Stimulated activated memory B cell treated with anti-CD40 and anti-IgM and Interleukin-4, amounts not matched to agents 10 μg/mL and 1 μg/mL and 100 μg/mL, for 72 hours (primary cell): ENCODE data around the gene BFAR.
"Not testable (repeated sequence)": the region's sequence is repeated elsewhere in the genome, so short reads cannot be mapped to it uniquely, and the experiment has no call there.

ENCODE experiments used
- ATAC-seq: fragments of 150-1000 bp; cut with Tn5 transposase; 2 replicates; pipeline ENCODE4 v1.10.0; 2021
- H3K27ac Mint-ChIP-seq: one replicate; pipeline ENCODE4 v1.8.0; 2022; ENCODE audit warnings: mild to moderate bottlenecking, mixed read lengths
- H3K27me3 Mint-ChIP-seq: one replicate; pipeline ENCODE4 v1.8.0; 2022; ENCODE audit warnings: mixed read lengths
- H3K36me3 Mint-ChIP-seq: one replicate; pipeline ENCODE4 v1.8.0; 2022; ENCODE audit warnings: mixed read lengths
- H3K4me1 Mint-ChIP-seq: one replicate; pipeline ENCODE4 v1.8.0; 2022; ENCODE audit warnings: mixed read lengths
- H3K4me3 Mint-ChIP-seq: one replicate; pipeline ENCODE4 v1.8.0; 2022; ENCODE audit warnings: mild to moderate bottlenecking, moderate library complexity, mixed read lengths
- H3K9me3 Mint-ChIP-seq: one replicate; pipeline ENCODE4 v1.8.0; 2022; ENCODE audit warnings: mixed read lengths

Gene BFAR

GRCh38 chr16:14658063-14658462 is 25.3 kb downstream of the BFAR start:
- Mint-ChIP-seq H3K9me3 (no peaks in the 10 kb centered on the region), H3K4me1 (peaks cover 12% of the 10 kb centered on the region), H3K27me3 (no peaks in the 10 kb centered on the region), H3K27ac (peak overlapping the region; percentile 87), H3K4me3 (no peak overlapping the region), H3K36me3 (peaks cover 31% of the 10 kb centered on the region)
- ATAC-seq, result peak; percentile 93

GRCh38 chr16:14667347-14668266 is 34.9 kb downstream of the BFAR start:
- no peak overlapping the region for H3K27ac Mint-ChIP-seq
- no peak for ATAC-seq
- H3K4me3 Mint-ChIP-seq, result no peak overlapping the region
- no peaks in the 10 kb centered on the region for H3K9me3 Mint-ChIP-seq
- H3K4me1 Mint-ChIP-seq, result peaks cover 11% of the 10 kb centered on the region
- peaks cover 56% of the 10 kb centered on the region for H3K36me3 Mint-ChIP-seq
- no peaks in the 10 kb centered on the region for H3K27me3 Mint-ChIP-seq

GRCh38 chr16:14668556-14669223 is 35.9 kb downstream of the BFAR start:
- no peak for ATAC-seq
- no peaks in the 10 kb centered on the region for H3K9me3 Mint-ChIP-seq
- H3K27me3 Mint-ChIP-seq, result no peaks in the 10 kb centered on the region
- peaks cover 17% of the 10 kb centered on the region for H3K4me1 Mint-ChIP-seq
- no peak overlapping the region for H3K27ac Mint-ChIP-seq
- H3K4me3 Mint-ChIP-seq, result no peak overlapping the region
- H3K36me3 Mint-ChIP-seq, result peaks cover 50% of the 10 kb centered on the region

- Mint-ChIP-seq H3K4me3 (no peak overlapping the region), H3K9me3 (no peaks in the 10 kb centered on the region), H3K27ac (no peak overlapping the region), H3K36me3 (peaks cover 45% of the 10 kb centered on the region), H3K27me3 (no peaks in the 10 kb centered on the region), H3K4me1 (peaks cover 17% of the 10 kb centered on the region)
- ATAC-seq, result no peak
These were observed 37.0 kb downstream of the BFAR start for GRCh38 chr16:14669776-14670175.

- Mint-ChIP-seq H3K27me3 (no peaks in the 10 kb centered on the region), H3K4me3 (peak overlapping the region; percentile 47), H3K9me3 (peaks cover 2% of the 10 kb centered on the region), H3K4me1 (peaks cover 17% of the 10 kb centered on the region), H3K36me3 (peaks cover 18% of the 10 kb centered on the region), H3K27ac (peak overlapping the region; percentile 79)
- peak; percentile 78 for ATAC-seq
These were observed 39.7 kb downstream of the BFAR start for GRCh38 chr16:14672403-14672971.

GRCh38 chr16:14676633-14677032 is 43.9 kb downstream of the BFAR start:
- peaks cover 5% of the 10 kb centered on the region for H3K9me3 Mint-ChIP-seq
- H3K4me1 Mint-ChIP-seq, result peaks cover 16% of the 10 kb centered on the region
- H3K36me3 Mint-ChIP-seq, result no peaks in the 10 kb centered on the region
- ATAC-seq, result no peak
- peaks cover 8% of the 10 kb centered on the region for H3K27me3 Mint-ChIP-seq
- no peak overlapping the region for H3K27ac Mint-ChIP-seq
- no peak overlapping the region for H3K4me3 Mint-ChIP-seq

GRCh38 chr16:14677627-14678026 is 44.9 kb downstream of the BFAR start:
- Mint-ChIP-seq H3K36me3 (no peaks in the 10 kb centered on the region), H3K4me3 (no peak overlapping the region), H3K4me1 (peaks cover 6% of the 10 kb centered on the region), H3K27ac (no peak overlapping the region), H3K9me3 (peaks cover 5% of the 10 kb centered on the region), H3K27me3 (peaks cover 8% of the 10 kb centered on the region)
- no peak for ATAC-seq

- peaks cover 8% of the 10 kb centered on the region for H3K27me3 Mint-ChIP-seq
- no peaks in the 10 kb centered on the region for H3K4me1 Mint-ChIP-seq
- H3K9me3 Mint-ChIP-seq, result peaks cover 5% of the 10 kb centered on the region
- ATAC-seq, result no peak
- no peak overlapping the region for H3K4me3 Mint-ChIP-seq
- H3K36me3 Mint-ChIP-seq, result no peaks in the 10 kb centered on the region
- no peak overlapping the region for H3K27ac Mint-ChIP-seq
These were observed 46.2 kb downstream of the BFAR start for GRCh38 chr16:14678748-14679497.

- not testable (repeated sequence) for ATAC-seq, H3K36me3 Mint-ChIP-seq, H3K27me3 Mint-ChIP-seq, H3K9me3 Mint-ChIP-seq, H3K4me3 Mint-ChIP-seq, H3K27ac Mint-ChIP-seq, H3K4me1 Mint-ChIP-seq
These were observed 47.6 kb downstream of the BFAR start for GRCh38 chr16:14680396-14680795.

- Mint-ChIP-seq H3K27me3 (peaks cover 8% of the 10 kb centered on the region), H3K9me3 (peaks cover 5% of the 10 kb centered on the region)
These were observed 48.4 kb downstream of the BFAR start for GRCh38 chr16:14681115-14681514.

GRCh38 chr16:14682121-14682520 is 49.4 kb downstream of the BFAR start:
- Mint-ChIP-seq H3K4me3 (no peak overlapping the region), H3K27ac (no peak overlapping the region), H3K36me3 (no peaks in the 10 kb centered on the region), H3K9me3 (peaks cover 3% of the 10 kb centered on the region), H3K4me1 (no peaks in the 10 kb centered on the region), H3K27me3 (peaks cover 8% of the 10 kb centered on the region)
- no peak for ATAC-seq

More at GRCh38 chr16:14681115-14681514, 48.4 kb downstream of the BFAR start:
- Mint-ChIP-seq H3K4me1 (no peaks in the 10 kb centered on the region), H3K4me3 (no peak overlapping the region), H3K36me3 (no peaks in the 10 kb centered on the region), H3K27ac (no peak overlapping the region)
- ATAC-seq, result no peak

GRCh38 chr16:14685870-14686793 is 53.4 kb downstream of the BFAR start:
- H3K4me1 Mint-ChIP-seq, result not testable (repeated sequence)

GRCh38 chr16:14694129-14694528 is 61.4 kb downstream of the BFAR start, which contains the start of gene PLA2G10:
Gene PLA2G10 (minus strand): TSS chr16:14694308. CDS start chr16:14694229, 79 bp downstream.
- ATAC-seq, H3K4me3 Mint-ChIP-seq, H3K36me3 Mint-ChIP-seq, H3K27ac Mint-ChIP-seq, H3K4me1 Mint-ChIP-seq, H3K9me3 Mint-ChIP-seq, H3K27me3 Mint-ChIP-seq: not testable (repeated sequence)

More at GRCh38 chr16:14685870-14686793, 53.4 kb downstream of the BFAR start:
- H3K9me3 Mint-ChIP-seq, H3K27ac Mint-ChIP-seq, H3K4me3 Mint-ChIP-seq, H3K27me3 Mint-ChIP-seq, ATAC-seq, H3K36me3 Mint-ChIP-seq: not testable (repeated sequence)

GRCh38 chr16:14701859-14702258 is 69.1 kb downstream of the BFAR start:
- not testable (repeated sequence) for ATAC-seq, H3K27me3 Mint-ChIP-seq, H3K4me1 Mint-ChIP-seq, H3K27ac Mint-ChIP-seq, H3K9me3 Mint-ChIP-seq, H3K36me3 Mint-ChIP-seq, H3K4me3 Mint-ChIP-seq
